Stimulated activated CD8-positive, alpha-beta memory T cell treated with anti-CD3 and anti-CD28 coated beads, Interleukin-15, amount 100 ng/mL, for 48 hours (primary cell): ENCODE results near the gene DPPA5.
"Not testable (repeated sequence)": the region's sequence is repeated elsewhere in the genome, so short reads cannot be mapped to it uniquely, and the experiment has no call there.

Experiments used
- DNase-seq, 2 donors: peaks; one replicate each; pipeline ENCODE4 v3.0.0-alpha.2; 2020; ENCODE audit warnings: low read depth in 2 of 2

DPPA5 gene

GRCh38 chr6:73364121-73364520 lies 10.0 kb upstream of the DPPA5 start:
- no peak for DNase-seq

GRCh38 chr6:73363537-73363875 lies 9.4 kb upstream of the DPPA5 start:
- no peak for DNase-seq

- DNase-seq = no peak
Measured at GRCh38 chr6:73362869-73363536, 8.9 kb upstream of the DPPA5 start.

- no peak for DNase-seq
Measured at GRCh38 chr6:73362358-73362757, 8.3 kb upstream of the DPPA5 start, which contains the start of gene KHDC3L. TSS of gene KHDC3L (plus strand) at chr6:73362658. CDS start at chr6:73362730, 72 bp downstream.

GRCh38 chr6:73349311-73349710 lies 4.8 kb downstream of the DPPA5 start:
- DNase-seq = no peak

- DNase-seq = no peak
Measured at GRCh38 chr6:73348550-73349204, 5.4 kb downstream of the DPPA5 start.

GRCh38 chr6:73343164-73343563 lies 10.9 kb downstream of the DPPA5 start:
- DNase-seq = no peak

GRCh38 chr6:73342174-73342573 lies 11.9 kb downstream of the DPPA5 start:
- no peak for DNase-seq

- no peak for DNase-seq
Measured at GRCh38 chr6:73341335-73341734, 12.7 kb downstream of the DPPA5 start.

- no peak for DNase-seq
Measured at GRCh38 chr6:73340048-73340447, 14.0 kb downstream of the DPPA5 start.

- no peak for DNase-seq
Measured at GRCh38 chr6:73339340-73339739, 14.7 kb downstream of the DPPA5 start.

- DNase-seq = no peak
Measured at GRCh38 chr6:73329201-73329600, 24.9 kb downstream of the DPPA5 start.

GRCh38 chr6:73328790-73329189 lies 25.3 kb downstream of the DPPA5 start:
- no peak for DNase-seq

- DNase-seq = no peak
Measured at GRCh38 chr6:73325656-73326055, 28.4 kb downstream of the DPPA5 start.

- DNase-seq = no peak
Measured at GRCh38 chr6:73323323-73323722, 30.8 kb downstream of the DPPA5 start.

GRCh38 chr6:73314577-73315492 lies 39.2 kb downstream of the DPPA5 start:
- no peak for DNase-seq

- DNase-seq = not testable (repeated sequence)
Measured at GRCh38 chr6:73310503-73310845, 43.6 kb downstream of the DPPA5 start.

GRCh38 chr6:73309785-73310502 lies 44.1 kb downstream of the DPPA5 start:
- DNase-seq = peak; percentile 44 to 68

- DNase-seq = no peak
Measured at GRCh38 chr6:73309535-73309784, 44.6 kb downstream of the DPPA5 start.

- no peak for DNase-seq
Measured at GRCh38 chr6:73308712-73309534, 45.2 kb downstream of the DPPA5 start.

- DNase-seq = not testable (repeated sequence)
Measured at GRCh38 chr6:73303773-73304172, 50.3 kb downstream of the DPPA5 start.
